Measurements from ENCODE around the gene HCFC2. TPM values are rescaled to one million over a fixed set of nuclear protein-coding genes. Genes with fewer than 3 reads are reported as not detected.

Gene HCFC2
- total and polyA plus RNA-seq, 2 of the 8 experiments (the other 6 are each of a cell fraction or from before 2014, with no cell fraction given) = 0.62 to 1.8 TPM

GRCh38 chr12:104143918-104144317 lies 79.6 kb downstream of the HCFC2 start (continued):
- no peak for TF ChIP-seq KDM4A (IDR thresholded peaks at IDR 0.05; ENCODE audit: low read depth, low read length, severe bottlenecking)
- no peak for TF ChIP-seq CBX5 (IDR thresholded peaks at IDR 0.05; ENCODE audit: low read depth, low read length)
- TF ChIP-seq RAD21 (IDR thresholded peaks at IDR 0.05 in 1 of 2, conservative IDR thresholded peaks at IDR 0.05 in 1 of 2; ENCODE audit: low read depth in 2 of 2, low read length in 2 of 2) = no peak
- TF ChIP-seq GABPA (IDR thresholded peaks at IDR 0.05; ENCODE audit: borderline replicate concordance, insufficient read depth, low read length) = no peak
- no peak for TF ChIP-seq CHD1 (IDR thresholded peaks at IDR 0.05; ENCODE audit: low read depth, low read length)
- TF ChIP-seq SAP30 (IDR thresholded peaks at IDR 0.05; ENCODE audit: insufficient read depth, insufficient replicate concordance, low read length) = no peak
- TF ChIP-seq BACH1 (IDR thresholded peaks at IDR 0.05; ENCODE audit: low read length) = no peak
- no peak for TF ChIP-seq RXRA (IDR thresholded peaks at IDR 0.05; ENCODE audit: insufficient read depth, low read depth, low read length)

Measured in H1 (cell line).